MCF 10A (cell line): Measurements from ENCODE around the gene TNFAIP3. TPM values are rescaled to one million over a fixed set of nuclear protein-coding genes. Genes with fewer than 3 reads are reported as not detected.

Source experiments
- BruUV-seq: library from RNA; stranded (reverse); fragments of 400-500 nt; replicated peaks from 2 replicates; lab custom pipeline; 2021; lab: Mats Ljungman, UMichigan
- CTCF ChIA-PET: fragments of 300-600 bp; sonication (Branson Sonifier 250); formaldehyde crosslinking; extraction: SDS; loops from one replicate; lab custom pipeline; 2021; ENCODE audit warnings: antibody characterized with exemption, inconsistent platforms; lab: Yijun Ruan, JAX
- POLR2A ChIA-PET: fragments of 300-600, 350-650 bp; sonication (Branson Sonifier 250); formaldehyde crosslinking; extraction: SDS; loops from one replicate; lab custom pipeline; 2020; ENCODE audit warnings: antibody characterized with exemption, inconsistent platforms; lab: Yijun Ruan, JAX
- DNase-seq: peaks from one replicate; pipeline ENCODE4 v3.0.0-alpha.2; 2018; ENCODE audit not compliant: unreplicated experiment
- H3K27ac Mint-ChIP-seq: one replicate; pipeline ENCODE4 v1.8.0; 2022; ENCODE audit warnings: mild to moderate bottlenecking, low read depth, mixed read lengths; ENCODE audit not compliant: unreplicated experiment
- H3K27me3 Mint-ChIP-seq: one replicate; pipeline ENCODE4 v1.8.0; 2022; ENCODE audit warnings: mixed read lengths; ENCODE audit not compliant: insufficient read depth, unreplicated experiment
- H3K36me3 Mint-ChIP-seq: one replicate; pipeline ENCODE4 v1.8.0; 2022; ENCODE audit warnings: mild to moderate bottlenecking, moderate library complexity, mixed read lengths; ENCODE audit not compliant: insufficient read depth, unreplicated experiment
- H3K4me1 Mint-ChIP-seq: one replicate; pipeline ENCODE4 v1.8.0; 2022; ENCODE audit warnings: mixed read lengths; ENCODE audit not compliant: insufficient read depth, unreplicated experiment
- H3K4me3 Mint-ChIP-seq: one replicate; pipeline ENCODE4 v1.8.0; 2022; ENCODE audit warnings: mild to moderate bottlenecking, moderate library complexity, mixed read lengths; ENCODE audit not compliant: unreplicated experiment
- H3K9me3 Mint-ChIP-seq: one replicate; pipeline ENCODE4 v1.8.0; 2022; ENCODE audit warnings: mixed read lengths; ENCODE audit not compliant: unreplicated experiment
- intact Hi-C: fragments of 100-400 bp; cut with micrococcal nuclease; formaldehyde crosslinking; loops from 2 replicates; pipeline ENCODE4 v1.14.1; 2022
- total RNA-seq: library from RNA; stranded (reverse); gene quantifications from 2 replicates; pipeline ENCODE4 v1.2.3, GENCODE V29; 2022
- TF ChIP-seq, protein P1 (sequence below): fragments of 200-600 bp; IDR thresholded peaks from one replicate; pipeline ENCODE4 v1.8.0; 2022; ENCODE audit warnings: antibody characterized with exemption, mild to moderate bottlenecking; ENCODE audit not compliant: unreplicated experiment

Gene TNFAIP3
- total RNA-seq, 1 experiment from 2014 or later, result 52.8 TPM

DNA sequence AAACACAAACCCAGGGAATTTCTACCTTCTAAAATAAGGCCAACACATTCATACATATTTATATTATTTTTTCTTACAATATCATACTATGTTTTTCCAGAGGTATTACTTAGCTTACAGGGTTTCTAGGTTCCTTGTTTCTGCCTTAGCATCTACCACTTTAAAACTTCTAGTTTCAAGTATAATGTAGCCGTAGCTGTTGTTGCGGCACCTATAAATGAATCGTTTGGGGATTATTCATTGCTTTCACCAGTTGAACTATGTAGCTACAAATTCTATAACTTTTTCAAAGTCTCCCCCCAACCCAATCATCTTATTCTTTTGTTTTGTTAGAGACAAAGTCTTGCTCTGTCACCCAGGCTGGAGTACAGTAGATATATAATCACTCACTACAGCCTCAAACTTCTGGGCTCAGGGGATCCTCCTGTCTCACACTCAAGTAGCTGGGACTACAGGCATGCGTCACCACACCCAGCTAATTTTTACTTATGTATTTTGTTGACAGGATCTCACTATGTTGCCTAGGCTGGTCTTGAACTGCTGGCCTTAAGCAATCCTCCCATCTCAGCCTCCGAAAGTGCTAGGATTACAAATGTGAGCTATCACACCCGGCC is 43.9 kb downstream of the TNFAIP3 start:
- ChIA-PET POLR2A (interaction anchor here (1.2 kb wide), 1 partner anchor 10 kb away, joined by 3 read pairs; no protein-coding TSS in a partner anchor), CTCF (interaction anchor here (0.6 to 0.9 kb wide), 3 partner anchors 13 to 1917 kb away, joined by 3 to 4 read pairs (median 3); no protein-coding TSS in a partner anchor)
- intact Hi-C loops, result no loop called here
- no TSS peak for BruUV-seq
- no peak overlapping the region for H3K4me3 Mint-ChIP-seq
- no peak for DNase-seq
- H3K36me3 Mint-ChIP-seq, result no peaks in the 10 kb centered on the region
- TF ChIP-seq, protein P1, sequence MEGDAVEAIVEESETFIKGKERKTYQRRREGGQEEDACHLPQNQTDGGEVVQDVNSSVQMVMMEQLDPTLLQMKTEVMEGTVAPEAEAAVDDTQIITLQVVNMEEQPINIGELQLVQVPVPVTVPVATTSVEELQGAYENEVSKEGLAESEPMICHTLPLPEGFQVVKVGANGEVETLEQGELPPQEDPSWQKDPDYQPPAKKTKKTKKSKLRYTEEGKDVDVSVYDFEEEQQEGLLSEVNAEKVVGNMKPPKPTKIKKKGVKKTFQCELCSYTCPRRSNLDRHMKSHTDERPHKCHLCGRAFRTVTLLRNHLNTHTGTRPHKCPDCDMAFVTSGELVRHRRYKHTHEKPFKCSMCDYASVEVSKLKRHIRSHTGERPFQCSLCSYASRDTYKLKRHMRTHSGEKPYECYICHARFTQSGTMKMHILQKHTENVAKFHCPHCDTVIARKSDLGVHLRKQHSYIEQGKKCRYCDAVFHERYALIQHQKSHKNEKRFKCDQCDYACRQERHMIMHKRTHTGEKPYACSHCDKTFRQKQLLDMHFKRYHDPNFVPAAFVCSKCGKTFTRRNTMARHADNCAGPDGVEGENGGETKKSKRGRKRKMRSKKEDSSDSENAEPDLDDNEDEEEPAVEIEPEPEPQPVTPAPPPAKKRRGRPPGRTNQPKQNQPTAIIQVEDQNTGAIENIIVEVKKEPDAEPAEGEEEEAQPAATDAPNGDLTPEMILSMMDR, result no peak
- H3K9me3 Mint-ChIP-seq, result peaks cover 6% of the 10 kb centered on the region
- H3K27ac Mint-ChIP-seq, result no peak overlapping the region
- H3K27me3 Mint-ChIP-seq, result peaks cover 15% of the 10 kb centered on the region
- no peaks in the 10 kb centered on the region for H3K4me1 Mint-ChIP-seq

DNA sequence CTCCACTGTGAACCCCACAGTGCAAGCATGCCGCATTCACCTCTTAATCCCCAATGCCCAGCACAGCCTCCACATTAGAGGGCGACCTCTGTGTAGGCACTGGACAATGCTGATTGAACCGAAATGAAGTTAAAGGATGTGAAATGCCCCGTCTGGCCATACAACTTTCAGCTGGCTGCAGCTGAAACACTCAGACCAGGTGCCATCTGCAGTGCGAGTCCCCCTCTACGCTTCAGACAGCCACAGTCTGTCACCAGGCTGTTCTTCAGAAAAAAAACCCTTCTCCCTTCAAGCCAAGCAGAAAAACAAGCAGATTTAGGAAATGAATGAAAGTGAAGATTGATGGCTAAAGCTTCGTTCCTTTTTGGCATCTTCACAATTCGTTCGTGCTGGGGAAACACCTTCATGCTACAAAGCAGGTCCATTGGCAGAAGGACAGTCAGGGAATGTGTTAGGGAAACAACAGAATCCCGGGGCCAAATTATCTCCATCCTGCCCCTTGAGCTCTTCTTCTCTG is 44.7 kb downstream of the TNFAIP3 start:
- H3K27ac Mint-ChIP-seq, result no peak overlapping the region
- TF ChIP-seq, protein P1, result no peak
- peaks cover 6% of the 10 kb centered on the region for H3K9me3 Mint-ChIP-seq
- H3K27me3 Mint-ChIP-seq, result peaks cover 15% of the 10 kb centered on the region
- ChIA-PET POLR2A (interaction anchor here (1.2 kb wide), 1 partner anchor 9 kb away, joined by 3 read pairs; no protein-coding TSS in a partner anchor), CTCF (interaction anchor here (0.8 kb wide), 1 partner anchor 13 kb away, joined by 4 read pairs; no protein-coding TSS in a partner anchor)
- intact Hi-C loops, result no loop called here
- H3K36me3 Mint-ChIP-seq, result no peaks in the 10 kb centered on the region
- no TSS peak for BruUV-seq
- no peak for DNase-seq
- H3K4me1 Mint-ChIP-seq, result no peaks in the 10 kb centered on the region
- no peak overlapping the region for H3K4me3 Mint-ChIP-seq

DNA sequence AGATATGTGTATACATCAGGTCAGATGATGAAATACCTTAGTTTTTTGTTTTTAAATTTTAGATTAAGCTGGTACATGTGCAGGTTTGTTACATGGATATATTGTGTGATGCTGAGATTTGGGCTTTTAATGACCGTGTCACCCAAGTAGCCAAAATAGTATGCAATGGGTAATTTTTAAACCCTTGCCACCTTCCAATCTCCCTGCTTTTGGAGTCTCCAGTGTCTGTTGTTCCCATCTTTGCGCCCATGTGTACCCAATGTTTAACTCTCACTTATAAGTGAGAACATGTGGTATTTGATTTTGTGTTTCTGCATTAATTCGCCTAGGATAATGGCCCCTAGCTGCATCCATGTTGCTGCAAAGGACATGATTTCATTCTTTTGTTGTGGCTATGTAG is 45.8 kb downstream of the TNFAIP3 start:
- peaks cover 15% of the 10 kb centered on the region for H3K27me3 Mint-ChIP-seq
- ChIA-PET POLR2A (no interaction called here), CTCF (interaction anchor here (0.6 kb wide), 1 partner anchor 230 kb away, joined by 3 read pairs; no protein-coding TSS in a partner anchor)
- TF ChIP-seq, protein P1, result no peak
- H3K4me3 Mint-ChIP-seq, result no peak overlapping the region
- no peaks in the 10 kb centered on the region for H3K36me3 Mint-ChIP-seq
- H3K4me1 Mint-ChIP-seq, result no peaks in the 10 kb centered on the region
- no peak for DNase-seq
- peaks cover 6% of the 10 kb centered on the region for H3K9me3 Mint-ChIP-seq
- no TSS peak for BruUV-seq
- intact Hi-C loops, result no loop called here
- H3K27ac Mint-ChIP-seq, result no peak overlapping the region

DNA sequence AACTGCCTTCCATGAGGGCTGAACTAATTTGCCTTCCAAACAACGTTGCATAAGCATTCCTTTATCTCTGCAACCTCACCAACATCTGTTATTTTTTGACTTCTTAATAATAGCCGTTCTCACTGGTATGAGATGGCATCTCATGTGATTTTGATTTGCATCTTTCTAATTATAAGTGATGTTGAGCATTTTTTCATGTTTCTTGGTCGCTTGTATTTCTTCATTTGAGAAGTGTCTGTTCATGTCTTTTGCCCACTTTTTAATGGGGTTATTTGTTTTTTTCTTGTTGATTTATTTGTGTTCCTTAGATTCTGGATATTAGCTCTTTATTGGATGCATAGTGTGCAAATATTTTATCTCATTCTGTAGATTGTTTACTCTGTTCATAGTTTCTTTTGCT is 46.4 kb downstream of the TNFAIP3 start:
- no peak overlapping the region for H3K4me3 Mint-ChIP-seq
- TF ChIP-seq, protein P1, result no peak
- BruUV-seq, result no TSS peak
- H3K4me1 Mint-ChIP-seq, result no peaks in the 10 kb centered on the region
- peaks cover 6% of the 10 kb centered on the region for H3K9me3 Mint-ChIP-seq
- DNase-seq, result no peak
- intact Hi-C loops, result no loop called here
- H3K27me3 Mint-ChIP-seq, result peaks cover 15% of the 10 kb centered on the region
- H3K36me3 Mint-ChIP-seq, result no peaks in the 10 kb centered on the region
- no peak overlapping the region for H3K27ac Mint-ChIP-seq
- POLR2A ChIA-PET, result interaction anchor here (1.1 kb wide), 1 partner anchor 13 kb away, joined by 3 read pairs; no protein-coding TSS in a partner anchor
- CTCF ChIA-PET, result no interaction called here
